ENCODE data around the gene GRID1. TPM values are rescaled to one million over a fixed set of nuclear protein-coding genes. Genes with fewer than 3 reads are reported as not detected.

Gene GRID1
- polyA plus RNA-seq, 1 of the 3 experiments (the other 2 are of a cell fraction) = 0.13 TPM

DNA sequence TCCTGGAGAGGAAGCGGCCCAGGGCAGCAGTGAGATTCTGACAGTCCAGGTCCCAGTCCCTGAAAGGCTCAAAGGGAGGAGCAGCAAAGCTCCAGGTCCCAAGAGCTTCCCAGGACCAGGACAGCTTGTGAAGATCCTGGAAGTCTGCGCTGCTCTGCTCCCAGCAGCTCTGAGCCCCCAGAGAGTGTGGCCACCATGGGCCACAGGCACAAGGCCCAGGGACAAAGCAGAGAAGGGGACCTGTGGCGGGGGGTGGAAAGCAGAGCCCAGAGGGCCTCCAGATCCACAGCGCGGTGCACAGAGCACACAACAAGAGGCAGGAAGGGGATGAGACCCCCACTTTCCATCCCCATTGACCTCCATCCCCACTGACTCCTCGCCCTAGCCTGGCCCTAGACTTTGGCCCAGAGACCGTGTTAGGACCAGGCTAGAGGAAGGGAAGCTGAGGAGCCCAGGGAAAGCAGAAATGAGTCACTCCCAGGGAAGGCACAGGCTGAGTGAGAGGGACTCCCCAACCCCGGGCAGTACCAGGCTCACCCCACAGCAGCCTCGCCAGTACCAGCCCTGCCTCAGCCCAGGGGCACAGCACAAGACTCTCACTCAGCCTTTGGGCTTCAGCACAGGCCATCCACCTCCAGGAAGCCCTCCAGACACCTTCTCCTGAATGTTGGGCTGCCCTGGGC is 75.5 kb downstream of the GRID1 start:
- Histone ChIP-seq H3F3A (replicated peaks; ENCODE audit: insufficient read depth) (no peaks in the 10 kb centered on the region), H3K4me2 (no peak overlapping the region), H3K27ac (ENCODE audit: low read depth in 2 of 2, low read length in 1 of 2) (no peak overlapping the region), H2AFZ (ENCODE audit: low read depth) (no peak overlapping the region), H4K20me1 (ENCODE audit: insufficient read depth) (no peaks in the 10 kb centered on the region), H3K36me3 (replicated peaks in 1 of 2; ENCODE audit: control insufficient read depth in 1 of 2, insufficient read depth in 2 of 2, low read length in 1 of 2) (no peaks in the 10 kb centered on the region), H3K9ac (no peak overlapping the region), H3K79me2 (ENCODE audit: insufficient read depth) (no peaks in the 10 kb centered on the region), H3K9me3 (no peaks in the 10 kb centered on the region), H3K4me1 (ENCODE audit: control insufficient read depth in 1 of 2, insufficient read depth in 2 of 2, low read depth in 1 of 2, low read length in 1 of 2) (peaks cover 0 to 25% of the 10 kb centered on the region in 2 experiments; a peak in 1 of 4 replicates), H3K9me2 (no peaks in the 10 kb centered on the region), H3K4me3 (ENCODE audit: low read depth in 2 of 2, low read length in 1 of 2) (no peak overlapping the region), H3K27me3 (ENCODE audit: insufficient read depth) (no peaks in the 10 kb centered on the region)
- WGBS (ENCODE audit: low lambda C conversion rate) = 34% methylated on average over 8 of the region's 9 CpGs
- CTCF ChIA-PET = interaction anchor here (2.9 kb wide), 1 partner anchor 29 kb away, joined by 8 read pairs; no protein-coding TSS in a partner anchor
- POLR2A ChIA-PET = interaction anchor here (0.6 kb wide), 1 partner anchor 414 kb away, joined by 3 read pairs; no protein-coding TSS in a partner anchor
- TF ChIP-seq EZH2phosphoT487 (IDR thresholded peaks at IDR 0.05; ENCODE audit: borderline replicate concordance, low read depth) = no peak
- TF ChIP-seq MXI1 (IDR thresholded peaks at IDR 0.05; ENCODE audit: low read depth, low read length) = no peak
- TF ChIP-seq TAF1 (IDR thresholded peaks at IDR 0.05; ENCODE audit: borderline replicate concordance, low read depth, low read length) = no peak
- no peak for TF ChIP-seq POLR2AphosphoS5 (IDR thresholded peaks at IDR 0.05; ENCODE audit: low read depth, low read length)
- DNase-seq = peak; percentile 10

DNA sequence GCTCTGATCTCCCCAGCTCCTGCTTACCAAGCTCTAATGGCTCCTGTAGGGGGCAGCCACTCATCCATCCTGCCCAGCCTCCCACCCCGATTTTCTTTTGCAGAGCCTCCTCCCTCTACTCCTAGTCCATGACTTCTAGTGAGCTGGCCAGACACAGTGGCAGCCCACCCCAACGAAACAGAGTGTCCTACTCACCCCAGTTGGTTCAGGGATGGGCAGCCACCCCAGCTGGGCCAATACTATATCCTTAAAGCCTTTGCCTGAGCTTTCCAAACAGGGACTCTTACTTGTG is 77.1 kb downstream of the GRID1 start:
- Histone ChIP-seq H4K20me1 (ENCODE audit: insufficient read depth) (no peaks in the 10 kb centered on the region), H3F3A (replicated peaks; ENCODE audit: insufficient read depth) (no peaks in the 10 kb centered on the region), H3K27ac (ENCODE audit: low read depth in 2 of 2, low read length in 1 of 2) (no peak overlapping the region), H3K4me3 (ENCODE audit: low read depth in 2 of 2, low read length in 1 of 2) (no peak overlapping the region), H3K9me3 (no peaks in the 10 kb centered on the region), H3K9ac (no peak overlapping the region), H3K27me3 (ENCODE audit: insufficient read depth) (no peaks in the 10 kb centered on the region), H3K36me3 (replicated peaks in 1 of 2; ENCODE audit: control insufficient read depth in 1 of 2, insufficient read depth in 2 of 2, low read length in 1 of 2) (no peaks in the 10 kb centered on the region), H2AFZ (ENCODE audit: low read depth) (no peak overlapping the region), H3K4me1 (ENCODE audit: control insufficient read depth in 1 of 2, insufficient read depth in 2 of 2, low read depth in 1 of 2, low read length in 1 of 2) (peaks cover 0 to 35% of the 10 kb centered on the region in 2 experiments; a peak in 1 of 4 replicates), H3K79me2 (ENCODE audit: insufficient read depth) (no peaks in the 10 kb centered on the region), H3K4me2 (no peak overlapping the region), H3K9me2 (no peaks in the 10 kb centered on the region)
- TF ChIP-seq POLR2AphosphoS5 (IDR thresholded peaks at IDR 0.05; ENCODE audit: low read depth, low read length) (no peak), NRF1 (IDR thresholded peaks at IDR 0.05; ENCODE audit: low read depth, low read length) (no peak), SIN3A (IDR thresholded peaks at IDR 0.05; ENCODE audit: borderline replicate concordance, low read depth, low read length) (no peak), FOXJ3 (CRISPR knock-in tag; IDR thresholded peaks at IDR 0.05) (no peak), USF2 (IDR thresholded peaks at IDR 0.05; ENCODE audit: borderline replicate concordance, low read depth, low read length) (no peak), YY1 (IDR thresholded peaks at IDR 0.05; ENCODE audit: low read depth) (no peak), NFIC (IDR thresholded peaks at IDR 0.05; ENCODE audit: borderline replicate concordance) (no peak), FOXM1 (IDR thresholded peaks at IDR 0.05; ENCODE audit: low read depth) (no peak), ELF1 (IDR thresholded peaks at IDR 0.05) (no peak), RCOR1 (IDR thresholded peaks at IDR 0.05; ENCODE audit: low read length) (no peak), RFX5 (IDR thresholded peaks at IDR 0.05; ENCODE audit: low read length) (no peak), GABPA (IDR thresholded peaks at IDR 0.05; ENCODE audit: low read depth) (no peak), EZH2phosphoT487 (IDR thresholded peaks at IDR 0.05; ENCODE audit: borderline replicate concordance, low read depth) (no peak), SMC3 (IDR thresholded peaks at IDR 0.05; ENCODE audit: low read depth, low read length) (no peak)
- TF ChIP-seq, protein P1, sequence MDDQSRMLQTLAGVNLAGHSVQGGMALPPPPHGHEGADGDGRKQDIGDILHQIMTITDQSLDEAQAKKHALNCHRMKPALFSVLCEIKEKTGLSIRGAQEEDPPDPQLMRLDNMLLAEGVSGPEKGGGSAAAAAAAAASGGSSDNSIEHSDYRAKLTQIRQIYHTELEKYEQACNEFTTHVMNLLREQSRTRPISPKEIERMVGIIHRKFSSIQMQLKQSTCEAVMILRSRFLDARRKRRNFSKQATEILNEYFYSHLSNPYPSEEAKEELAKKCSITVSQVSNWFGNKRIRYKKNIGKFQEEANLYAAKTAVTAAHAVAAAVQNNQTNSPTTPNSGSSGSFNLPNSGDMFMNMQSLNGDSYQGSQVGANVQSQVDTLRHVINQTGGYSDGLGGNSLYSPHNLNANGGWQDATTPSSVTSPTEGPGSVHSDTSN (IDR thresholded peaks at IDR 0.05) = no peak
- TF ChIP-seq, protein P2, sequence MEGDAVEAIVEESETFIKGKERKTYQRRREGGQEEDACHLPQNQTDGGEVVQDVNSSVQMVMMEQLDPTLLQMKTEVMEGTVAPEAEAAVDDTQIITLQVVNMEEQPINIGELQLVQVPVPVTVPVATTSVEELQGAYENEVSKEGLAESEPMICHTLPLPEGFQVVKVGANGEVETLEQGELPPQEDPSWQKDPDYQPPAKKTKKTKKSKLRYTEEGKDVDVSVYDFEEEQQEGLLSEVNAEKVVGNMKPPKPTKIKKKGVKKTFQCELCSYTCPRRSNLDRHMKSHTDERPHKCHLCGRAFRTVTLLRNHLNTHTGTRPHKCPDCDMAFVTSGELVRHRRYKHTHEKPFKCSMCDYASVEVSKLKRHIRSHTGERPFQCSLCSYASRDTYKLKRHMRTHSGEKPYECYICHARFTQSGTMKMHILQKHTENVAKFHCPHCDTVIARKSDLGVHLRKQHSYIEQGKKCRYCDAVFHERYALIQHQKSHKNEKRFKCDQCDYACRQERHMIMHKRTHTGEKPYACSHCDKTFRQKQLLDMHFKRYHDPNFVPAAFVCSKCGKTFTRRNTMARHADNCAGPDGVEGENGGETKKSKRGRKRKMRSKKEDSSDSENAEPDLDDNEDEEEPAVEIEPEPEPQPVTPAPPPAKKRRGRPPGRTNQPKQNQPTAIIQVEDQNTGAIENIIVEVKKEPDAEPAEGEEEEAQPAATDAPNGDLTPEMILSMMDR (IDR thresholded peaks at IDR 0.05) = no peak
- TF ChIP-seq, protein P3, sequence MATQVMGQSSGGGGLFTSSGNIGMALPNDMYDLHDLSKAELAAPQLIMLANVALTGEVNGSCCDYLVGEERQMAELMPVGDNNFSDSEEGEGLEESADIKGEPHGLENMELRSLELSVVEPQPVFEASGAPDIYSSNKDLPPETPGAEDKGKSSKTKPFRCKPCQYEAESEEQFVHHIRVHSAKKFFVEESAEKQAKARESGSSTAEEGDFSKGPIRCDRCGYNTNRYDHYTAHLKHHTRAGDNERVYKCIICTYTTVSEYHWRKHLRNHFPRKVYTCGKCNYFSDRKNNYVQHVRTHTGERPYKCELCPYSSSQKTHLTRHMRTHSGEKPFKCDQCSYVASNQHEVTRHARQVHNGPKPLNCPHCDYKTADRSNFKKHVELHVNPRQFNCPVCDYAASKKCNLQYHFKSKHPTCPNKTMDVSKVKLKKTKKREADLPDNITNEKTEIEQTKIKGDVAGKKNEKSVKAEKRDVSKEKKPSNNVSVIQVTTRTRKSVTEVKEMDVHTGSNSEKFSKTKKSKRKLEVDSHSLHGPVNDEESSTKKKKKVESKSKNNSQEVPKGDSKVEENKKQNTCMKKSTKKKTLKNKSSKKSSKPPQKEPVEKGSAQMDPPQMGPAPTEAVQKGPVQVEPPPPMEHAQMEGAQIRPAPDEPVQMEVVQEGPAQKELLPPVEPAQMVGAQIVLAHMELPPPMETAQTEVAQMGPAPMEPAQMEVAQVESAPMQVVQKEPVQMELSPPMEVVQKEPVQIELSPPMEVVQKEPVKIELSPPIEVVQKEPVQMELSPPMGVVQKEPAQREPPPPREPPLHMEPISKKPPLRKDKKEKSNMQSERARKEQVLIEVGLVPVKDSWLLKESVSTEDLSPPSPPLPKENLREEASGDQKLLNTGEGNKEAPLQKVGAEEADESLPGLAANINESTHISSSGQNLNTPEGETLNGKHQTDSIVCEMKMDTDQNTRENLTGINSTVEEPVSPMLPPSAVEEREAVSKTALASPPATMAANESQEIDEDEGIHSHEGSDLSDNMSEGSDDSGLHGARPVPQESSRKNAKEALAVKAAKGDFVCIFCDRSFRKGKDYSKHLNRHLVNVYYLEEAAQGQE (IDR thresholded peaks at IDR 0.05; ENCODE audit: low read depth, low read length) = no peak
- TF ChIP-seq, protein P4, sequence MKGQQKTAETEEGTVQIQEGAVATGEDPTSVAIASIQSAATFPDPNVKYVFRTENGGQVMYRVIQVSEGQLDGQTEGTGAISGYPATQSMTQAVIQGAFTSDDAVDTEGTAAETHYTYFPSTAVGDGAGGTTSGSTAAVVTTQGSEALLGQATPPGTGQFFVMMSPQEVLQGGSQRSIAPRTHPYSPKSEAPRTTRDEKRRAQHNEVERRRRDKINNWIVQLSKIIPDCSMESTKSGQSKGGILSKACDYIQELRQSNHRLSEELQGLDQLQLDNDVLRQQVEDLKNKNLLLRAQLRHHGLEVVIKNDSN (IDR thresholded peaks at IDR 0.05; ENCODE audit: borderline replicate concordance, low read depth) = no peak
- peak; percentile 1 for DNase-seq
- whole genome bisulfite sequencing (ENCODE audit: low lambda C conversion rate) = 6% methylated on average over 2 of the region's 2 CpGs
- POLR2A ChIA-PET = no interaction called here
- CTCF ChIA-PET = interaction anchor here (0.7 kb wide), 1 partner anchor 36 kb away, joined by 3 read pairs; no protein-coding TSS in a partner anchor
